NCI-H82 (cell line): ENCODE data around the gene TMUB2.
"Not testable (repeated sequence)": the region's sequence is repeated elsewhere in the genome, so short reads cannot be mapped to it uniquely, and the experiment has no call there.

Experiments
- DNase-seq: peaks from one replicate; lab custom pipeline; 2025; lab: John Stamatoyannopoulos, UW

Gene TMUB2

DNA sequence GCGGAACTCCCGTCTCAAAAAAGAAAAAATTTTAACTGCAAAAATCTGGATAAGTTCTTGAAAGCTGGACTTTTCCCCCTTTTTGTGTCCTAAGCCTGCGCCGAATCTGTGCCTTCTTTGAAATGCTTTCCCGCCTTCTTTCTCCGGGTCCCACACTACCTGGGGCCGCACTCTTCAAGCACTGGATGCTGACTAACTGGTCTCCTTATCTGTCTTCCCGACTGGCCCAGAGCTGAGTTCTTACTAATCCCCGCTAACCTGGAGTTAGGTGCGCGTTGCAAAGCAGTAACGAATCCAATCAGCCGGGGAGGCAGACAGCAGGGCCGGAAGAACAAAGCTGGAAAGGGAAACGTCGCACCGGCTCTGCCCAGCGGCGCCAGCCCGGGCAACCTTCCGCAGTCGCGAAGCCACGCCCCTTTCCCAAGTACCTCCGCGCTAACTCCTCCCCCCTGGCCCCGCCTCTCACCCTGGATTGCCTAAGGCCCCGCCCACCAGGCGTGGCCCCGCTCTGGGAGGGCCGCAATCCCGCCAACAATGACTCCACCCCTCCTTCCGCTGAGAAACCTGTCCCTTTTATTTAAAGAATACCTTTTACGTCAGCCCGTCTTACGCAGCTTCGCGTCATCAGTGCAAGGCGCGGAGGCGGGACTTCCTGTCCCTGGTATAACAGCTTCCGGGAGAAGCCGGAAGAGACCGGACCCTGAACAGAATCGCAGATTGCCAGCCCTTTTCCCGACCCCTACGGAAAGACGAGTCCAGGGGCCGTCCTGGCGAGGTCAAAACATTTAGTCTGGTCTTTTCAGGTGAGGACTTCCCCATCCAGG lies at the start of gene TMUB2:
Gene TMUB2, plus strand, starts transcription at position 666 of the 824 bp plus-strand sequence. CDS start 737 bp downstream, outside the sequence.
- DNase-seq, result peak; percentile 100

DNA sequence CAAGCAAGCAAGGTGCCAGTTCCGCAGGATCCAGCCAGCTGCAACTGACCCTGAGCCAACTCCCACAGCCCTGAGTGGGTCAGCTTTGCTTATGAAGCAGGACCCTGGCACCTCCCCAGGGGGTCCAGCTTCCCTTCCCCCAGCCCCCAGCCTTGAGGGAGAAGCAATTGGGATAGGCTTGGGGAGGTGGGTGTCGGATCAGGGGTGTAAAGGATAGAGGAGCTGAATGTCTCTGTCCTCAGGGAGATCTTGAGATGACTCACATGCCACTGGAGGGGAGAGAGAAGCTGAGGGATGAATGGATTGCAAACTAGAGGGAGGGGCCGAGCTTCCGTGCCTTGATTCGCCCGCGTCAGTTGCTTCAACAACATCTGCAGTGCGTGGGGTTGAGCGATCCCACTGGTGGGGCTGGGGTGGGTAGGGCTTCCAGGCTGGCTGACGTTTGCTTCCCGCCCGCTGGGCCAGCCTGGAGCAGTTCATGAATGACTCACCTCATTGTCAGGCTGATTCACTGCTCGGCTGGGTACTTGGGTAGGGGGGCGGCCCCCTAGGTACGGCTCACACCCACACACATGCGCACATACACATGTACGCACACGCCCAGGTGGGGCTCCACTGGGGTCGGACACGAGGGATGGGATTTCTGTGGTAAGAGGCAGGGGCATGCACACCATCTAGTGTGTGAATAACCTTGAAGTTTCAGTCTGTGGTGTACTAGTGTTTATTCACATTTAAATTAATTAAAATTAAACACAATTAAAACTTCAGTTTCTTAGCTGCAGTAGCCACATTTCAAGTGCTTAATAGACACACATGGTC lies 48.7 kb upstream of the TMUB2 start:
- DNase-seq, result peak; percentile 79

DNA sequence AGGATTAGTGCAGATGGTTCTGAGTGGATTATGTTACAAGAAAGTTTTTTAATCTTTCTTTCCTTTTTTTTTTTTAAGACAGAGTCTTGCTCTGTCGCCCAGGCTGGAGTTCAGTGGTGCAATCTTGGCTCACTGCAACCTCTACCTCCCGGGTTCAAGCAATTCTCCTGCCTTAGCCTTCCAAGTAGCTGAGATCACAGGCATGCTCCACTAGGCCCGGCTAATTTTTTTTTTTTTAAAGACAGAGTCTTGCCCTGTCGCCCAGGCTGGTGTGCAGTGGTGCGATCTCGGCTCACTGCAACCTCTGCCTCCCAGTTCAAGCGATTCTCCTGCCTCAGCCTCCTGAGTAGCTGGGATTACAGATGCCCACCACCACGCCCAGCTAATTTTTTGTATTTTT lies 42.9 kb upstream of the TMUB2 start:
- DNase-seq, result not testable (repeated sequence)

DNA sequence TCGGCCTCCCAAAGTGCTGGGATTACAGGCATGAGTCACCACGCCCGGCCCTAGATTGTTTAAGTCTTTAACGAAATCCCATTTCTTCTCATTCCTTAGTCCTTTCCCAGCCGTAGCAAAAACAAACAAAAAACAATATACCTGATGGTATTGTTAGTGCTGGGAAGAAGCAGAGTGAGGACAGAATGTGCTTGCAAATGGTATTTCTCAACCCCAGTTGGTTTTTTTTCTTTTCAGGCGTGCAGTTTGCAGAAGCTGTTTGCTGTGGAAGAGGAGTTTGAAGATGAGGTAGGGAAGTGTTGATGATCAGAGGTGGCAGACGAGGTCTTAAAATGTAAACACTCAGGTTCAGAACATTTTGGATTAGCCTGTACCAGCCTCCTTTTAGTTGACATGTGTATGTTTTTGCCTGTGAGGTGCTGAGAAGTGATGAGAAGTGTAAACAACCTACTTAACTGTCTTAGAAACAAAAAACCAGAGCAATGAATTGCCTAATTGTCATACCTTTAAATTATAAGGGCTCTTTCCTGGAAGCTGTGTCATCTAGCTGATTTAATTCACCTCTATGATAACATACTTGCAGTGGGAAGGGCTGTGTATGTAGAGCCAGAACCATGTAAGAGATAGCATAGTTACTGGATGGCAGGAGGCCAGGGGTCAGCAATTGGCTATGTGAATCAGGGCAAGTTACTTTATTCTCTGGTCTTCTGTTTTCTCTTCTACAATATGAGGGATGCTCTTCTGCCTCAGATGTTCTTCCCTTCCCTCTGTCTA lies 41.6 kb upstream of the TMUB2 start:
- DNase-seq, result no peak

DNA sequence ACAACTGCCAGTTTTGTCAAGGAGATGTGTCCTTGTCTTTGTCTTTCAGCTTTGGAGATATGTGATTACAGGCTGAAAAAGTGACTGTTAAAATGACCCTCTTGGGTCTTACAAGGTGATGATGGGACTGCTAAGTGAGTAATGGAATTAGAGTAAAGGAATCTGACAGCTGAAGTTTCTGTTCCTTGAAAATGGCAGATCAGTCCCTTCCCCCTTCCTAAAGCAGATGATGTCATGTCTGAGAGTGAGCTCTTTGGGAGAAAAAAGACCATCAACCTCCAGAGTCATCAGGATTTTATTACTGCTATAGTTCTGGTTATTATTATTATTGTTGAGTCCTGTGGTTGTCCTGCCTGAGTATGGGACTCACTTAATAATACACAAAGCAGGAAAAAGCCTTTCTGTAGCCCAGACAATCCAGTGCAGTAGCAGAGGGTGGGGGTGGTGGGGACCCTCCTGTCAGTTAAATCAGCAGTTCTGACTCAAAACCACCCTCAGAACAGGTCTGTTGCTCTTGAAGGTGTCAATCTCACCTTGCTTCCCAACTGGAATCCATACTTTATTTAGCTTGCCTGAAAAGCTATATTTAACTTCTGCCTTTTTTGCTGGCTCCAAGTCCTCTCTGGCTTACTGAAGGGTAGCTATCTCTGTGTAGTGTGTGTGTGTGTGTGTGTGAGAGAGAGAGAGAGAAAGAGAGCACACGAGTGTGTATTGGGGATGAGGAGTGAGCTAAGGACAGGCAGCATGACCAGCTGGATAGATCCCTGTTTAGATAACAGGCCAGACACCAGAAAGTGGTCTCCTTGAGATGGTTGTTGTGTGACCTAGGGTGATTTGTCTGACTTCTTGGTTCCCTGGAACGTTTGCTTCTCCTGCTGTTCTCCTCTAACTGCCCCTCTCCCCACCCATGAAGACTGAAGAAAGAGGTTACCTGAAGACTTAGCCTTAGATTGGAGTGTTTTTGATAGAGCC lies 40.1 kb upstream of the TMUB2 start:
- no peak for DNase-seq

DNA sequence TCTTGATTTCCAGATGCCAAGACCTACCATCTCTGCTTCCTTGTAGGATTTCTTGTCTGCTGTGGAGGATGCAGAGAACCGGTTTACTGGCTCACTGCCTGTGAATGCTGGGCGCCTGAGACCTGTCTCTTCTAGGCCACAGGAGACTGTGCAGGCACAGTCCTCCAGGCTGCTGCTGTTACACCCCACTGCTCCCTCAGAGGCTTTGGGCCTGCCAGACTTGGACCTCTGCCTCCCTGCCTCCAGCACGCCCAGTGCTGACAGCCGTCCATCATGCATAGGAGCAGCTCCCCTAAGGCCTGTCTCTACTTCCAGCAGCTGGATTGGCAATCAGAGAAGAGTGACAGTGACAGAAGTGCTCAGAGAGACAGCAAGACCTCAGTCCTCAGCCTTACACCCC lies 39.0 kb upstream of the TMUB2 start:
- no peak for DNase-seq

DNA sequence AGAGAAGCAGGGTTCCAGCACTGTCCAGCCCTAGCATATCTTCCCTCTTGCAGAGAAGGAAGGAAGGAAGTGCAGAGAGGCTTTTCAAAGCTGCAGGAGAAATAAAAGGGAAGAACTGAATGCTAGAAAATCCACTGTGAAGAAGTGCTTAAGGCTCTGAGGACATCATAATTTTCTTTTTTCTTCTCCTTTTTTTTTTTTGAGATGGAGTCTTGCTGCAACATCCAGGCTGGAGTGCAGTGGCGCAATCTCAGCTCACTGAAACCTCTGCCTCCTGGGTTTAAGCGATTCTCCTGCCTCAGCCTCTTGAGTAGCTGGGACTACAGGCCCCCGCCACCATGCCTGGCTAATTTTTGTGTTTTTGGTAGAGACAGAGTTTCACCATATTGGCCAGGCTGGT lies 37.7 kb upstream of the TMUB2 start:
- not testable (repeated sequence) for DNase-seq

DNA sequence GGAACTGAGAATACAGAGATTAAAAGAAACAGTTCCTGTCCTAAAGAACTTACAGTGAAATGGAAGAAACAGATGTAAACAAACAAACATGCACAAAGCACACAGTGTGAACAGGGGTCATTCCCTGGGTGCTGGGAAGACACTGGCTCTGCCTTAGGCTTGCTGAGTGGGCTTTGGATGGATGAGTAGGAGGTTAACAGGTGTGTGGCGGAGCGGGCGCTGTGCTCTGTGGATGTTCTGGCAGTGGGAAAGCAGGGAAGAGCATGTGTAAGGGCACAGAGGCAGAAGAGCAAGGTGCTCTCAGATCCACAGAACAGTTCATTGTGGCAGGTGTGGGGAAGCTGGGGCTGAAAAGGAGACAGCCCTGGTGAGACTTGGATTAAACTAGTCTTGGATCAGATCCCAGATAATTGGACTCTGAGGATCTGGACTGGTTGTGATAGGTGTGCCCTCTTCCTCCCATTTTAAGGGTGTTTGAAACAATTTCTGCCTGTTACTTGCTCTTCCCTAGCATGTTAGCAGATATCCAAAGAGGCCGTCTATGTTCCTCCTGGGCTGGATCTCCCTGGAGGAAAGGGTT lies 36.9 kb upstream of the TMUB2 start:
- no peak for DNase-seq

DNA sequence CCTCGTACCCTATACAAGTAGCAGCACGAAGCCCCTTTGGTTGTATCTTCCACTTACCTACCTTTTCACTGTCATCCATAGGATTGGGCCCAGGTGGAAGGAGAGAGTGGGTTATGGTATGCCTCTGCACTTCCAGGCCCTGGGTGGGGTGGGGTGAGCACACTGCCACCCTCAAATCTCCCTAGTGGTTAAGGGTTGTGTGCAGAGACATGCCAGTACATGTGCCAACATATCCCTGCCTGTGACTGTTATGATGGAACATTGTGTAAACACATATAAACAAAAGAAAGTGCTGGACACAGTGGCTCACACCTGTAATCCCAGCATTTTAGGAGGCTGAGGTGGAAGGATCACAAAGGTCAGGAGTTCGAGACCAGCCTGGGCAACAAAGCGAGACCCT lies 33.9 kb upstream of the TMUB2 start:
- no peak for DNase-seq

DNA sequence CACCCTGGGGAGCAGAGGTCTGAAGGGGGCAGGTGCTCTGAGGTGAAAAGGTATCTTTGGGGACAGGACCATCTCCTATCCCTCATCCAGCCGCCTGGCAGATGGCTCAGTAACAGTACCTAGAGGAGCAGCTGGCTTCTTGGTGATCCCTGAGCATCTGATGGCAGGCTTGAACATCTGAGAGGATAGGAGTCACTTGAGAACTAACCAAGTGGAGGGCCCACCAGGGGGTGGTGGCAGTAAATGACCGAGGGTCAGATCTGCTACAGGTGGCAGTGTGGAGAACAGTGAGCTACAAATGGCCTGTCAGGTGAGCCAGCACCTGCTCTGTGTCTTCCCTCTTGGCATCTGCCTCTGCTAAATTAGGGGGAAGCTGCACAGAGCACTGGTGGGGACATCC lies 31.3 kb upstream of the TMUB2 start:
- peak; percentile 29 for DNase-seq

DNA sequence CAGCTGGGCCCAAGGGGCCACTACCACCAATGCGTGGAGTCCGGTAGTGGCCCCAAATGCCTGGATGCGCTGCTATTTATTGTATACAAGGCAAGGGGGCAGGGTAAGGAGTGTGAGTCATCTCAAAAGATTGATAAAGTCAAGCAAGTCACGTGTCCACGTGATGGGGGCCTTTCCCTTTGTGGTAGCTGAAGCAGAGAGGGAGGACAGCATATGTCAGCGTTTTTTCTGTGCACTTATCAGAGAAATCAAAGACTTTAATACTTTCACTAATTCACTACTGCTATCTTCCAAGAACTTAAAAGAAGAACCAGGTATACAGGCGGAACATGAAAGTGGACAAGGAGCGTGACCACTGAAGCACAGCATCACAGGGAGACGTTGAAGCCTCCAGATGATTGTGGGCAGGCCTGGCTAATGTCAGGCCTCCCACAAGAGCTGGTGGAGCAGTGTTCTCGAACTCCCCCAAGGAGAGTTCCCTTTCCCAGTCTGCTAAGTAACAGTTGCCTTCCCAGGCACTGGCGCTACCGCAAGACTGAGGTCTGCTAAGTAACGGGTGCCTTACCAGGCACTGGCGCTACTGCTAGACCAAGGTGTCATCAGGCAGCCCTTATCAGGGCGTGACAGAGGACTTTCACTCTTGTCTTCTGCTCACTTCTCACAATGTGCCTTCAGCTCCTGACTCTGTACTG lies 27.1 kb upstream of the TMUB2 start:
- no peak for DNase-seq

DNA sequence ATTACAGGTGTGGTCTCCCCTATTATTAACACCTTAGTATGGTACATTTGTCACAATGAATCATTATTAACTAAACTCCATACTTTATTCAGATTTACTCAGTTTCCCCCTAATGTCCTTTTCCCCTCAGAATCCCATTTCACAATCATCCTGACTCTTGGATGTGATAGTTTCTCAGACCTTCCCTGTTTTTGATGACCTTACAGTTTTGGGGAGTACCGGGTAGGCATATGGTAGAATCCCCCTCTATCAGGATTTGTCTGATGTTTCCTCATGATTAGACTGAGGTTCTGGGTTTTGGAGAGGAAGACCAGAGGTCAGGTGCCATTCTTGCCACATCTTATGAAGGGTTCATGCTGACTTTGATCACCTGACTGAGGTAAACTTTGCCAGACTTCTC lies 22.3 kb upstream of the TMUB2 start:
- no peak for DNase-seq

DNA sequence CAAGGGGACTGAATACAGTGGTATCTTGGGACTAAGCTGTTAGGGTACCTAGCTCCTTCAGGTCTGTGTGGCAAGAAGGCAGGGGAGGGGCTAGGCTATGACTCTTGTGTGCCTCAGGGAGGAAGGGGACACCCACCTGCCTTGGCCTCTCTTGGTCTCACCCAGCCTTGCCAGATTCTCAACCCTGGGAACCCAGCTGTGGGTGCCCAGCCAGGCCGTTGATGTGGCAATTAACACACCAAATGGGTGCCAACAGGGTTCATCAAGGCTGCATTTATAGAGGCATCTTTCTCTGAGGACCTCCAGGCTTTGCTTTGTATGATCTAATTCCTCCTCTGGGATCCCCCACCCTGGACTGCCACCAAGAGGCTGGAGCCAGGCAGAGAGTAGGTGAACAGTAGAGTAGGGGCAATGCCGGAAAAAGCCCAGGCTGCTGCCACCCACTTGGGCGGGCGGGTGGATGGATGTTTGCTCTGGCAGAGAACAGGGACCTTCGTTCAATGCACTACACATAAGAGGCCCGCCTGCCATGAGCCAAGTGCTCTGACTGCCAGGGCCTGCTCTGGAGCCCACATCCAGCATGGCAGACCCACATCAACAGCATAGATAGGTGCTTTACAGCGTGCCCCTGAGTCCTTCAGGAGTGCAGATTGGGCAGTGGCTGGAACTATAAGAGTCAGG lies 19.5 kb upstream of the TMUB2 start:
- no peak for DNase-seq

DNA sequence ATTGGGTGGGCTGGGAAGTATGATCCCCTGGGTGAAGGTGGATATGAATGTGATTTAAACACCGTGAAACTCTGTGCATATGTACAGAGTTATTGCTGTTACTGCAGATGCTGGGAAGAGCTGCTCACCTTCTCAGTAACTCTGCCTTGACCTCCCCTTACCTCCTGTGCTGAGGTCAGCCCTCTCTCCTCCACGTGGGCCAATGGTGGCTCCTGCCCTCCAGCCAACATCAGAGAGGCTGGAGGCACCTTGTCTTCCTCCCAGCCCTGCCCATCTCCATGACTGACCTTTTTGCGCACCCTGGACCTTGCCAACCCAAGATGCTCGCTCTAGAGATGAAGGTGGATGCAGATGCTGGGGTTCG lies 16.7 kb upstream of the TMUB2 start:
- DNase-seq, result no peak

DNA sequence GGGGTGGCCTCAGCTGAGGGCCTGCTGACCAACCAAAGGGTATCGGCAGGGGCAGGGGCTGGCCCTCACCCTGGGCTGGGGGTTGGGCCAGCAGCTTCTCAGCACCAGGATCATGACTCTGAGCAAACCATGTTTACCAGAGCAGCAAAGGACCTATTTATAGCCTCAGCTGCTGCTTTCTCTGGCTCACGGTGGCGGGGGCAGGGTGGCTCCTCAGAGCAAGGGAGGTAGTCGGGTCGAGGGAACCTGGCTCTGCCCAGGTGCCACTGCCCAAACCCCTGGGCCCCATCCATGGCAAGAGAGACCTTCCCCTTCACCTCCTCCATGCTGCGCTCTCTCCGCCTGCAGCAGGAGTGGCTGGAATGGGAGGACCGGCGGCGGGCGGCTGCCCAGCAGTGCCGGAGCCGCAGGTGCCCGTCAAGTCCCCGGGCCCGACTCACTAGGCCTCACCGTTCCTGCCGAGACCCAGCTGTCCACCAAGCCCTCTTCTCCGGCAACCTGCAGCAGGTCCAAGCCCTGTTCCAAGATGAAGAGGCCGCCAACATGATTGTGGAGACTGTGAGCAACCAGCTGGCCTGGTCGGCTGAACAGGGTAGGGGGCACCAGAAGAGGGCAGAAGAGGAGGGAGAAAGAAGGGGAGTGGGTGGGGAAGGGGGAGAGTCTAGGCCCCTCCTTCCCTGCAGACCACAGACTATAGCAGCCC lies 16.1 kb upstream of the TMUB2 start, which contains the start of gene ASB16:
Gene ASB16, plus strand, starts transcription at position 206 of the 703 bp plus-strand sequence. Its CDS starts 86 bp downstream, at position 292.
- DNase-seq, result peak; percentile 58

DNA sequence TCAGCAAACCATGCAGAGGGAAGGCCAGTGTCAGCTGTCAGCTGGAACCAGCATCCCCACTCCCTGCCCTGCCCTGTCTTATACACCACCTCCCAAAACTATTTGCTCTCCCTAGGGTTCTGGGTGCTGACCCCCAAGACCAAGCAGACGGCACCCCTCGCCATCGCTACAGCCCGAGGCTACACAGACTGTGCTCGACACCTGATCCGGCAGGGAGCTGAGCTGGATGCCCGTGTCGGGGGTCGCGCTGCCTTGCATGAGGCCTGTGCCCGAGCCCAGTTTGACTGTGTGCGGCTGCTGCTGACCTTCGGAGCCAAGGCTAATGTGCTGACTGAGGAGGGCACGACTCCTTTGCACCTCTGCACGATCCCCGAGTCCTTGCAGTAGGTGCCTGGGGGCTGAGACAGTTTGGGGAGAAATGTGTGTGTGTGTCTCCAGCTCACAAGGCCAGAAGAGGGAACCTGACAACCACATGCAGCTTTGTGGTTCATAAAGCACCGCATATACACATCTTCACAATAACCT lies 14.8 kb upstream of the TMUB2 start:
- no peak for DNase-seq

DNA sequence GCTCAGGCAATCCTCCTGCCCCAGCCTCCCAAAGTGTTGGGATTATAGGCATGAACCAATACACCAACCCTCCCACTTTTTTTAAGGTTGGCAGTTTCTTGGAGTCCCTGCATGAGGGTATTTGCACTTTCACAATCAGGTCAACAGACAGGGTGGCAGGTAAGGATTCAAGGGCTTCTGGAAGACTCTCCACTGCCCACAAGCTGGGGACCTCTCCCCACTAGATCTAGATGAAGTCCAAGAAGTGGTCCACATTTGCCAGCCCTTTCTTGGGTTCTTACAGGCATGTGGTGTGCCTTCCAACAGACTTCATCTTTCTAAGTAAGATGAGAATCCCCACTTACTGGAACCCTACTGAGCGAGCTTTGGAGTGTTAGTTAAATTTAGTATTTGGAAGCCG lies 12.3 kb upstream of the TMUB2 start:
- DNase-seq, result no peak

DNA sequence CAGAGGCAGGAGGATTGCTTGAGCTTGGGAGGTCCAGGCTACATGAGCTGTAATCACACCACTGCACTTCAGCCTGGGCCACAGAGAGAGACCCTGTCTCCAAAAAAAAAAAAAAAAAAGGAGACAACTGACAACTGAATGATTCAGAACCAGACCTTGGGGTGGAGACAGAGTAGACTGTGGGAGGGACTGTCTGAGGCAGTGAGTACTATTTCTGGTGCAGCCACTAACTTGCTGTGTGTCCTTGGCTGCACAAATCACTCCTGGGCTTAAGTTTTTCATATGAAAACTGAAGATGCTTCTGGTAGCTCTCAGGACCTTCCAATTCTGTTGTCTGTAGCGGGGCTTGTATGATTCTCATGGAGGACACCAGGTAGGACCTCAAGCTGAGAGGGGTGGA lies 10.5 kb upstream of the TMUB2 start:
- no peak for DNase-seq
